NCI-H1105 (cell line): Measurements from ENCODE around the gene DGLUCY.
"Not testable (repeated sequence)": the region's sequence is repeated elsewhere in the genome, so short reads cannot be mapped to it uniquely, and the experiment has no call there.

Experiments
- DNase-seq: peaks from one replicate; lab custom pipeline; 2025; lab: John Stamatoyannopoulos, UW

DGLUCY gene

DNA sequence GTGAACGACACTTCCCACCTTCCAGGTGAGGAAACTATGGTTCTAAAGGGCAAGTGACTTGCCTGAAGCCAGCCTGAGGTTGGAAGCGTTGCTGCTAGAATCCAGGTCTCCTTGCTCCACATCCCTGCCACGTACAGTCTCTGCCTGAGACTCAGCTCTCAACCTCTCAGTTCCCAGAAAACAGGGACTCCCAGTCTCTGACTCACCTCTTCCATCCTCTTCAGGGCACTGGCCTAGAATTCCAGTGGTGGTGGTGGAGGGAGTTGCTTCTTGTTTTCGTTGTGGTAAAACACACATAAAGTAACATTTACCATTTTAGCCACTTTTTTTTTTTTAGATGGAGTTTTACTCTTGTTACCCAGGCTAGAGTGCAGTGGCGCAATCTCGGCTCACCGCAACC is 123.3 kb downstream of the DGLUCY start:
- DNase-seq: no peak

- DNase-seq: no peak
Measured at GRCh38 chr14:91238085-91238484, 124.2 kb downstream of the DGLUCY start.

DNA sequence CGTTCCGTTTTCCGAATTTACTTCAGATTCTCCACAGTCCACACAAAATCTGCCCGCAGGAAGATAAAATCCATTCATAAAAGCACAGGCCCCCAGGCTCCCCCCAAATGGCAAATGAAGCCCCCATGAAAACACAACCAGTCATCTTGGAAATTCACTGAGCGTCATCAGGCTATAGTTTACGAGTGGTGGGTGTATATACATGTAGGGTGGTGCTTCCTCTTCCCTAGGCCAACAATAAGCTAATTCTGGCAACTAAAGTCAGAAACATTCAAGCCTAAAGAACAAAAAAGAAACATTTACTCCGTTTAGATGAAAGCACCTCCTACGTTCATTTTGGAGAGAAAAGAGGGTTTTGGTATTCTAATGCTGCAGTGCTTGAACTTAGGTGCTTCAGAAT is 124.8 kb downstream of the DGLUCY start:
- DNase-seq: no peak

- no peak for DNase-seq
Measured at GRCh38 chr14:91241863-91242262, 128.0 kb downstream of the DGLUCY start.

DNA sequence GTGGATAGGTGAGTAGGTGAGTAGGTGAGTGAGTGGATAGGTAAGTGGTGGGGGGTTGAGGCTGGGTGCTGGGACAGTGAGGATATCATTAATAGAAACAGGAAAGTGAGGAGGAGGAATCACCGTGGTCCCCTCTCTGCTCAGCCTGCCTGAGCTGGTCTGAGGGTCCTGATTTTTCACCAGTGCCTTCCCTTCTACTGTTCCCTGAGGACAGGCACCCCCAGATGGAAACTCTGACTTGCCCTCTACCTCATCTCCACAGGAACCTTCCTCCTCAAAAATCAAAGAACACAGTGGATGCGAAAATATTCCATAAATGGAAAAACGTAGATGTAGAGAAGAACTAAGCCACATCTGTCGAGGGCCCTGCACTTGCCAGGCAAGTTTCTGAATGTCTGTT is 128.8 kb downstream of the DGLUCY start:
- no peak for DNase-seq

DNA sequence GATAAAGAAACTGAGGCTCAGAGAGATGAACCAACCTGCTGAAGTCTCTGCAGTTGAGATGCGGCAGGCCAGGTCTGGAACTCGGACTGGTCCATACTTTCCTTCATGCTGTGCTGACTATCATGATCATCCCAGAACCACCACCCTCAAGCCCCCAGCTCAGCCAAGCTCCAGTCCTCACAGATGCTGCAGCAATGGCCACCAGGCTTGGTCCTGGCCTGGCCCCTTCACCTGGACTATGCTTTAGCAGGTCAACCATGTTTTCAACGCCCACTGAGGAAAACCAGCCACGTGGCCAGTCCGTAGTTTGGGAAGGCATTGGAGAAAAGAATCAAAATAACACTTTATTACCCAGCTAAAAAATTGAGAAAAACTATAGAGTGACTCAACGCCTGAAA is 129.2 kb downstream of the DGLUCY start:
- no peak for DNase-seq

DNA sequence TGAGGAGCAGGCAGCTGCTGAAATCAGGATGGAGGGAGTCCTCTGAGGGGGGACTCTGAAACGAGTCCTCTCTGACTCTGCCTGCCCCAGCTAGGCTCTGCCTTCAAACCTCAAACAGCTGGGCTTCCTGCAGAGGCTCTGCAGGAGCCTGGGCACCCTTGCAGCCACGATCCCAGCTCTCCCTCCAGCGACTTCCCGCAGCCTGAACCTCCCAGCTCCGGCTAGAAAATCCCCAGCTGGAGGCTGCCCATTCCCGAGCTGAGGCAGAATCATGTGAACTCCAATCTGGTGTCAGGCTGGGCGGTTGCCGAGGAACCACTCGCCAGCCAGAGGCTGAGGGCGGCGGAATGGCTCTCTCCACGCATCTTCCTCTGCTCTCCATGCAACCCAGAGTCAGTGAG is 130.6 kb downstream of the DGLUCY start, which contains the start of gene GPR68:
GPR68 (minus strand) TSS at position 204 of the 401 bp plus-strand sequence. CDS start 9,654 bp downstream, outside the sequence.
- no peak for DNase-seq

GRCh38 chr14:91245029-91245428 is 131.2 kb downstream of the DGLUCY start:
- no peak for DNase-seq

DNA sequence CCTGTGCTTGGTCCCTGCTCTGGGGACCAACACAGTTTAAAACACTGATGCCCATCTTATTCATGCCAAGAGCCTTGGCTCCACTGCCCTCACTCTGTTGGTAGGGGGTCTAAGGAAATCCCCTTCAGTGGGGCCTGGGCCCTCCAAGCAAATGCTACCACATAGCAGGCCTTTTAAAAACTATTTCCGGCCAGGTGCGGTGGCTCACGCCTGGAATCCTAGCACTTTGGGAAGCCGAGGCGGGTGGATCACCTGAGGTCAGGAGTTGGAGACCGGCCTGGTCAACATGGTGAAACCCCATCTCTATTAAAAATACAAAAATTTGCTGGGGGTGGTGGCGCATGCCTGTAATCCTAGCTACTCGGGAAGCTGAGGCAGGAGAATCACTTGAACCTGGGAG is 131.7 kb downstream of the DGLUCY start:
- DNase-seq: not testable (repeated sequence)

- DNase-seq: peak; percentile 41
Measured at GRCh38 chr14:91246051-91246852, 132.4 kb downstream of the DGLUCY start.

DNA sequence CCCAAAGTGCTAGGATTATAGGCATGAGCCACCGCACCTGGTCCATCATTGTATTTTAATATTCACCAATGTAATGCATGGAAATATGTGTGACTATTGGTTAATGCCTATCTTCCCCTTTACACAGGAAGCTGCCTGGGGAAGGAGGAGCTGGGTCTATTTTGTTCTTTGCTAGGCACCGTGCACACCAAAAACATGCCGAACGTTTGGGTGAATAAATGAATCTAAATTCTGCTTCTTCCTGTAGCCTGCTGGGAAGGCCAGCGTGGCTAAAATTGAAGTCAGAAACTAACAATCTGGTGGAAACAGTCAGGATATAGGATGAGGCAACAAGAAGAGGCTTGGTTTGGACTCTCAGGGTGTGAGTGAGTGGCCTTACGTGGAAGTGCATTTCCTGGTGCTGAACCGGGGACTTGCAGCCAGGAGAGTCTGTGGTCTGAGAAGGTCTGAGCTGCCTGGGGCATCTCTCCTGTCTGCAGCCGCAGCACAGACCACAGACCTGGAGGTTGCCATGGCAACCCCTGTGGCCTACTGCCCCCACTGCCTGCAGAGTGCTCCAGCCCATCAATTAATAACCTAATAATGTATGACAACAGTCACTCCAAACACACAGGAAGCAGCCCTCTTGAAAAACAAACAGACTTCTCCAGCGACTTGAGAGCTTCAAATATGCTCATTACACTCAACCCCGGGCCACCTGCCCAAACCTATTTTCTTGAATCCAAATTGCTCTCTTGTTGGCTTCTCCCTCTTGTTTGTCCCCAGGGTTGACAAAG is 136.2 kb downstream of the DGLUCY start:
- peak; percentile 98 for DNase-seq

DNA sequence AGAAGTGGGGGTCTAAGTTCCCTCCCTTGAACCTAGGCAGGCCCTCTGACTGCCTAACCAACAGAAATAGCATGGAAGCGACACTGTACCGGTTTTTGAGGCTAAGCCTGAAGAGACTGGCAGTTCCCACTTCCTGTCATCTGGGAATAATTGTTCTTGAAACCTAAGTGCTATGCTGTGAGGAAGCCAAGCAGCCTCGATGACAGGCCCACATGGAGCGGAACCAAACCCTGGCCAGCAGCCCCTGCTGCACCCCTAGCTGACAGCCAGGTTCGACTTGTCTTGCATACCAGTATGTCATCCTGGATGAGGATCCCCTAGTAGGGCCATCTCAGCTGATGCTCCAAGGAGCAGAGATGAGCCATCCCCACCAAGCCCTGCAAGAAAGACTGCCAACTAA is 137.0 kb downstream of the DGLUCY start:
- no peak for DNase-seq

DNA sequence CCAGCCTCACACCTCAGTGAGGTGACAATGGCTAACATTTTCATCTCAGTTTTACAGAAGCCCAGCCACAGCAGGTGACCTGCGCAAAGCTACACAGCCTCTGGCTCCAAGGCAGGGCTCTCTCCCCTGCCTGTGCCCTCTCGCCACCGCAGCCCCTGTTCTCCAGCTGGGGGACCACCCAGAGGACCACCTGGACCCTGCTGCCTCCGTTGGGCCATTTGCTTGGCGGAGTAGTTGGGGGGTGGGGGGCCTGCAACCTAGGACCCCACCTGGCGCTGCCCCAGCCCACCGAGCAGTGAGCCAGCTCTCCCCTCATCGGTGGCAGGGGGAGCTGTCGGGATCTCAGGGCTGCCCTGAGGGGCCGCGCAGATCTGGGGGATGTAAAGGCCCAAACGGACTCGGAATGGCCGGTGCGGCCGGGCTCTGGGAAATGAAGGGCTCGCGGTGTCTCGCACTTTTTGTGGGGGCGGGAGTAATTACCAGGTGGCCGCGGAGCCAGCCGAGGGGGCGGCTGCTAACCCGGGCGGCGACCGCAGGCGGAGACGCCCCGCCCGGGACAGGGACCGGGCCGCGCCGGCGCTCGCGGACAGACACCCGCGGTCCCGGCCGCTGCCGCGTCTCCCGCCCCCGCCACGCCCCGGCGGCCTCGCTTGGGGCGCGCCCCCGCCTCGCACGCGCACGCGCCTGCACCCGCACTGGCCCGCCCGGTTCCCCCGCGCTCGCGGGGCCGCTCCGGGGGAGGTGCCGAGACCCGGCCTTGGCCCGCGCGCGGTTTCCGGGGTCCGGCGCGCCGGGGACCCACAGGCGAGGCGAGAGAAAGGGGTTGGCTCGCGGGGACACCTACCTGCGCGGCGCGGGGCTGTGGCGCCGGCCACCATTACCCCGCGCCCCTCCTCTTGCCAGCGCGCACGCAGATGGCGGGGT is 139.3 kb downstream of the DGLUCY start:
- no peak for DNase-seq

GRCh38 chr14:91253795-91254323 is 140.0 kb downstream of the DGLUCY start:
- no peak for DNase-seq

DNA sequence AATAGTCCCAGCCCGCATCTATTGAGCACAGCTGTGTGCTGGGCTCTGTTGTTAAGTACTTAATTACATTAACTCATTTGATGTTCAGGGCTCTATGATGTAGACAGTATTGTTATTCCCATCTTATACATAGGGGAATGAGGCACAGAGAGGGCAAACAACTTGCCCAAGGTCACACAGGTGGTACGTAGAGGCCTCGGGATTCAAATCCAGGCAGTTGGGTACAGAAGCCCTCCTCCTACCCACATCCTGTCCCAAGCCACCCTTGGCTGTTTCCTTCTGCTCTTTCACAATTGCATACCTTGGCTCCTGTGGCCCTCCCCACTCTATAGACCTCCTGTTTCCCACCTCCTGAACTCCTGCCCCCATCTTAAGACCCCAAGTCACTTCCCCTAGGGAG is 140.6 kb downstream of the DGLUCY start:
- no peak for DNase-seq

GRCh38 chr14:91255026-91255695 is 141.3 kb downstream of the DGLUCY start:
- no peak for DNase-seq

- no peak for DNase-seq
Measured at GRCh38 chr14:91256661-91257060, 142.8 kb downstream of the DGLUCY start.

GRCh38 chr14:91257328-91258010 is 143.6 kb downstream of the DGLUCY start:
- no peak for DNase-seq

DNA sequence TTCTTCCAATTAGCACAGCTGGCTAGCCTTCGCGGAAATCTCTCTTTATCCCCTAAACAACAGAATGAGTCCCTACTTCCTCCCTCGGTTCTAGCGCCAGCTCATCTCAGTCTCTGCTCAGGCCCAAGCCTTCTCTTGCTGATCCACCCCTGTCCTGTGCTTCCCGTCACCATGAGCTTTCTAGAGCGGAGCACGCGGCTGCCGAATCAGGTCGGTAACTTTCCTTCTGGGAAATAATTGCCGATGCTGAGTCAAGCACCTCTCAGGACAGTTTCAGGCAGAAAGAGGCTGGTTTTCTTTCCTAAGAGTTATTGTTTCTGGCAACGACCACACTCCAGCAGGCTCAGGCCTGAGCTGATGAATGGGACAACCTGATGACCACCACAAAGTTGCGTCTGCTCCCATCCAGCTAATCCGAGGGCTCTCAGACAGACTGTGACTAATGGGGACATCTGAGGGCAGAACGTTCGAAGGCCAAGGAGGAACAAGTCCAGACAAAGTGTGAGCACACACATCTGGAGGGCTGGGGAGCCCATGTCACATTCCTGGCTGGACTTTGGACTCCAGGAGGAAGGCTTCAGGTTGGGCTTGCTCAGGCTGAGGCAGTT is 144.2 kb downstream of the DGLUCY start:
- DNase-seq: no peak

- DNase-seq: no peak
Measured at GRCh38 chr14:91258876-91259275, 145.0 kb downstream of the DGLUCY start.
